ENCODE measurements around the gene ZBTB20. TPM values are rescaled to one million over a fixed set of nuclear protein-coding genes. Genes with fewer than 3 reads are reported as not detected.

ZBTB20 gene
- polyA plus RNA-seq, 1 donor from 2014 or later, result 4.8 TPM

- Histone ChIP-seq H3K9me3 (ENCODE audit: low read length) (no peaks in the 10 kb centered on the region), H3K27ac (ENCODE audit: low read length) (no peak overlapping the region)
These were observed 487.7 kb downstream of the ZBTB20 start for GRCh38 chr3:114659109-114660061.

GRCh38 chr3:114651555-114651954, 495.5 kb downstream of the ZBTB20 start:
- no peak overlapping the region for H3K9ac ChIP-seq (ENCODE audit: low read length)
- no peak for TF ChIP-seq CTCF (IDR thresholded peaks at IDR 0.05; ENCODE audit: poor library complexity, severe bottlenecking)
- TF ChIP-seq SMC3 (conservative IDR thresholded peaks at IDR 0.05; ENCODE audit: poor library complexity), result no peak
- TF ChIP-seq MXI1 (conservative IDR thresholded peaks at IDR 0.05; ENCODE audit: poor library complexity, severe bottlenecking), result no peak
- TF ChIP-seq REST (IDR thresholded peaks at IDR 0.05; ENCODE audit: borderline replicate concordance), result no peak
- TF ChIP-seq TAF1 (IDR thresholded peaks at IDR 0.05; ENCODE audit: low read depth), result no peak
- TF ChIP-seq POLR2AphosphoS5 (IDR thresholded peaks at IDR 0.05), result no peak
- TF ChIP-seq EZH2 (IDR thresholded peaks at IDR 0.05; ENCODE audit: borderline replicate concordance, insufficient read depth, low read length, poor library complexity, severe bottlenecking), result no peak
- TF ChIP-seq EP300 (conservative IDR thresholded peaks at IDR 0.05; ENCODE audit: poor library complexity, severe bottlenecking), result no peak
- TF ChIP-seq RAD21 (conservative IDR thresholded peaks at IDR 0.05), result no peak
- H3K27me3 ChIP-seq (ENCODE audit: insufficient read depth, low read depth, low read length), result no peaks in the 10 kb centered on the region
- H3K79me2 ChIP-seq (replicated peaks; ENCODE audit: insufficient read depth, low read length), result no peaks in the 10 kb centered on the region
- no peak overlapping the region for H3K27ac ChIP-seq (ENCODE audit: low read length)
- H3K4me3 ChIP-seq (ENCODE audit: low read length), result no peak overlapping the region
- no peaks in the 10 kb centered on the region for H3K9me2 ChIP-seq (ENCODE audit: insufficient read depth, low read length)
- H4K20me1 ChIP-seq (ENCODE audit: insufficient read depth), result no peaks in the 10 kb centered on the region
- no peaks in the 10 kb centered on the region for H3K9me3 ChIP-seq (ENCODE audit: low read length)
- no peak overlapping the region for H2AFZ ChIP-seq (ENCODE audit: low read depth, low read length)
- no peaks in the 10 kb centered on the region for H3F3A ChIP-seq (ENCODE audit: insufficient read depth, low read length, poor library complexity, severe bottlenecking)
- no peak overlapping the region for H3K4me2 ChIP-seq (ENCODE audit: low read length)
- H3K36me3 ChIP-seq (ENCODE audit: insufficient read depth, low read length), result no peaks in the 10 kb centered on the region

More at GRCh38 chr3:114659109-114660061, 487.7 kb downstream of the ZBTB20 start:
- Histone ChIP-seq H3K4me2 (ENCODE audit: low read length) (no peak overlapping the region), H3K79me2 (replicated peaks; ENCODE audit: insufficient read depth, low read length) (no peaks in the 10 kb centered on the region), H3K27me3 (ENCODE audit: insufficient read depth, low read depth, low read length) (no peaks in the 10 kb centered on the region), H2AFZ (ENCODE audit: low read depth, low read length) (no peak overlapping the region), H3K9me2 (ENCODE audit: insufficient read depth, low read length) (no peaks in the 10 kb centered on the region), H3K4me3 (ENCODE audit: low read length) (no peak overlapping the region), H3K9ac (ENCODE audit: low read length) (no peak overlapping the region), H3K36me3 (ENCODE audit: insufficient read depth, low read length) (no peaks in the 10 kb centered on the region), H4K20me1 (ENCODE audit: insufficient read depth) (no peaks in the 10 kb centered on the region), H3F3A (ENCODE audit: insufficient read depth, low read length, poor library complexity, severe bottlenecking) (no peaks in the 10 kb centered on the region)
- no peak for TF ChIP-seq TAF1 (IDR thresholded peaks at IDR 0.05; ENCODE audit: low read depth)
- TF ChIP-seq MXI1 (conservative IDR thresholded peaks at IDR 0.05; ENCODE audit: poor library complexity, severe bottlenecking), result no peak
- TF ChIP-seq REST (IDR thresholded peaks at IDR 0.05; ENCODE audit: borderline replicate concordance), result no peak

Measured in neural cell (in vitro differentiated cells).